MM.1S (cell line): Measurements from ENCODE around the gene RNU2-63P.
A peak's percentile ranks its signal among the peaks of the same experiment; 100 is the strongest.
"Not testable (repeated sequence)": the region's sequence is repeated elsewhere in the genome, so short reads cannot be mapped to it uniquely, and the experiment has no call there.

Source experiments
- DNase-seq: peaks from one replicate; pipeline ENCODE4 v3.0.0-alpha.2; 2015
- H2AFZ ChIP-seq: fragments of 300-600 bp; sonication (generic); 2 replicates; pipeline ENCODE4 v1.6.0; 2016; ENCODE audit warnings: antibody characterized with exemption, low read length
- H3F3A ChIP-seq: fragments of 300-600 bp; sonication (generic); 2 replicates; pipeline ENCODE4 v1.6.1; 2016; ENCODE audit warnings: mild to moderate bottlenecking, antibody characterized with exemption, low read length, moderate library complexity, mixed read lengths; ENCODE audit not compliant: insufficient read depth
- H3K27ac ChIP-seq: fragments of 300-600 bp; sonication (generic); 2 replicates; pipeline ENCODE4 v1.5.1; 2016; ENCODE audit warnings: mild to moderate bottlenecking, low read length
- H3K27me3 ChIP-seq: fragments of 300-600 bp; sonication (generic); replicated peaks from 2 replicates; pipeline ENCODE4 v1.6.0; 2016; ENCODE audit warnings: low read length; ENCODE audit not compliant: insufficient read depth
- H3K36me3 ChIP-seq: fragments of 300-600 bp; sonication (generic); replicated peaks from 2 replicates; pipeline ENCODE4 v1.6.1; 2016; ENCODE audit warnings: mild to moderate bottlenecking, low read length, mixed read lengths; ENCODE audit not compliant: insufficient read depth
- H3K4me1 ChIP-seq: fragments of 300-600 bp; sonication (generic); 2 replicates; pipeline ENCODE4 v1.6.1; 2016; ENCODE audit warnings: low read length, mixed read lengths
- H3K4me2 ChIP-seq: fragments of 300-600 bp; sonication (generic); 2 replicates; pipeline ENCODE4 v1.6.0; 2016; ENCODE audit warnings: low read depth, low read length
- H3K4me3 ChIP-seq: fragments of 300-600 bp; sonication (generic); 2 replicates; pipeline ENCODE4 v1.5.1; 2016; ENCODE audit warnings: low read length, mixed read lengths
- H3K79me2 ChIP-seq: fragments of 300-600 bp; sonication (generic); 2 replicates; pipeline ENCODE4 v1.6.1; 2016; ENCODE audit warnings: mixed run types, low read length, mixed read lengths
- H3K9ac ChIP-seq: fragments of 300-600 bp; sonication (generic); 2 replicates; pipeline ENCODE4 v1.6.1; 2016; ENCODE audit warnings: low read length, mixed read lengths
- H3K9me2 ChIP-seq: fragments of 300-600 bp; sonication (generic); replicated peaks from 2 replicates; pipeline ENCODE4 v1.6.1; 2016; ENCODE audit warnings: mild to moderate bottlenecking, low read length, mixed read lengths; ENCODE audit not compliant: insufficient read depth
- H3K9me3 ChIP-seq: fragments of 300-600 bp; sonication (generic); replicated peaks from 2 replicates; pipeline ENCODE4 v1.6.1; 2016; ENCODE audit warnings: mild to moderate bottlenecking, low read length, mixed read lengths; ENCODE audit not compliant: insufficient read depth
- H4K20me1 ChIP-seq: fragments of 300-600 bp; sonication (generic); 2 replicates; pipeline ENCODE4 v1.6.1; 2016; ENCODE audit warnings: mild to moderate bottlenecking, low read length, moderate library complexity, mixed read lengths; ENCODE audit not compliant: insufficient read depth
- CTCF ChIP-seq: fragments of 300-600 bp; sonication (generic); IDR thresholded peaks from 2 replicates; pipeline ENCODE4 v1.5.1; 2016; ENCODE audit warnings: antibody characterized with exemption, low read length, mixed read lengths
- EZH2 ChIP-seq: fragments of 300-600 bp; sonication (generic); optimal IDR thresholded peaks from 2 replicates; pipeline ENCODE3; 2017; ENCODE audit warnings: low read depth, mild to moderate bottlenecking, antibody characterized with exemption, low read length, mixed read lengths
- EZH2phosphoT487 ChIP-seq: fragments of 300-600 bp; sonication (generic); IDR thresholded peaks from 2 replicates; pipeline ENCODE4 v1.6.1; 2018; ENCODE audit warnings: antibody characterized with exemption, low read length

RNU2-63P gene

GRCh38 chr2:88019985-88020384 lies 3.6 kb upstream of the RNU2-63P start:
- H3K9ac ChIP-seq = no peak overlapping the region
- H3F3A ChIP-seq = peaks cover 3% of the 10 kb centered on the region; the same call in 1 of the 2 replicates
- no peaks in the 10 kb centered on the region for H3K79me2 ChIP-seq
- H3K27me3 ChIP-seq = no peaks in the 10 kb centered on the region
- no peak overlapping the region for H3K4me3 ChIP-seq
- no peak for DNase-seq
- H4K20me1 ChIP-seq = no peaks in the 10 kb centered on the region
- no peak for TF ChIP-seq CTCF
- no peak for TF ChIP-seq EZH2
- TF ChIP-seq EZH2phosphoT487 = no peak
- no peak overlapping the region for H3K27ac ChIP-seq
- H3K4me2 ChIP-seq = no peak overlapping the region
- no peaks in the 10 kb centered on the region for H3K36me3 ChIP-seq
- no peaks in the 10 kb centered on the region for H3K9me2 ChIP-seq
- H2AFZ ChIP-seq = no peak overlapping the region
- H3K9me3 ChIP-seq = no peaks in the 10 kb centered on the region
- no peaks in the 10 kb centered on the region for H3K4me1 ChIP-seq

GRCh38 chr2:88018909-88019308 lies 2.6 kb upstream of the RNU2-63P start:
- H2AFZ ChIP-seq = no peak overlapping the region
- no peaks in the 10 kb centered on the region for H3K36me3 ChIP-seq
- no peaks in the 10 kb centered on the region for H3K27me3 ChIP-seq
- no peaks in the 10 kb centered on the region for H3K4me1 ChIP-seq
- no peaks in the 10 kb centered on the region for H4K20me1 ChIP-seq
- H3K9me2 ChIP-seq = no peaks in the 10 kb centered on the region
- H3K79me2 ChIP-seq = no peaks in the 10 kb centered on the region
- no peak overlapping the region for H3K4me3 ChIP-seq
- H3K4me2 ChIP-seq = no peak overlapping the region
- no peak overlapping the region for H3K27ac ChIP-seq
- peaks cover 3% of the 10 kb centered on the region; the same call in 1 of the 2 replicates for H3F3A ChIP-seq
- TF ChIP-seq CTCF (no peak), EZH2phosphoT487 (no peak), EZH2 (no peak)
- no peak overlapping the region for H3K9ac ChIP-seq
- no peaks in the 10 kb centered on the region for H3K9me3 ChIP-seq
- no peak for DNase-seq

- H3K4me1 ChIP-seq, H3F3A ChIP-seq, H3K36me3 ChIP-seq, H3K9me2 ChIP-seq, H3K27me3 ChIP-seq, H3K4me3 ChIP-seq, H3K79me2 ChIP-seq, H2AFZ ChIP-seq, H4K20me1 ChIP-seq, H3K9me3 ChIP-seq, H3K9ac ChIP-seq, H3K4me2 ChIP-seq, H3K27ac ChIP-seq, DNase-seq: not testable (repeated sequence)
These were observed 1.9 kb upstream of the RNU2-63P start for GRCh38 chr2:88018077-88018805.

- H3K79me2 ChIP-seq, H3F3A ChIP-seq, H3K27me3 ChIP-seq, H3K9ac ChIP-seq, H3K9me2 ChIP-seq, H4K20me1 ChIP-seq, H3K36me3 ChIP-seq, H3K27ac ChIP-seq, DNase-seq, H3K4me3 ChIP-seq, H3K4me1 ChIP-seq, H3K9me3 ChIP-seq: not testable (repeated sequence)
- peak overlapping the region; percentile 85 for H3K4me2 ChIP-seq
- H2AFZ ChIP-seq = 0 out of 2 replicates have a peak overlapping the region, but pooled peaks have one; percentile 91
These were observed 1.4 kb upstream of the RNU2-63P start for GRCh38 chr2:88017780-88018038.
